Muscle of leg (tissue), 16 donors: ENCODE results near the gene PRPF18. TPM values are rescaled to one million over a fixed set of nuclear protein-coding genes. Genes with fewer than 3 reads are reported as not detected.
A peak's percentile ranks its signal among the peaks of the same experiment; 100 is the strongest.
"Not testable (repeated sequence)": the region's sequence is repeated elsewhere in the genome, so short reads cannot be mapped to it uniquely, and the experiment has no call there.

ENCODE experiments used
- DNase-seq: peaks from one replicate; pipeline ENCODE4 v3.0.0; 2013
- H3K27ac ChIP-seq: one replicate; pipeline ENCODE4 v1.5.1; 2013; ENCODE audit warnings: mild to moderate bottlenecking, low read length, control low read depth
- H3K27me3 ChIP-seq: one replicate; pipeline ENCODE4 v1.6.1; 2013; ENCODE audit warnings: low read length; ENCODE audit not compliant: control insufficient read depth, insufficient read depth
- H3K36me3 ChIP-seq: one replicate; pipeline ENCODE4 v1.6.1; 2013; ENCODE audit warnings: low read length; ENCODE audit not compliant: control insufficient read depth, insufficient read depth
- H3K4me1 ChIP-seq: one replicate; pipeline ENCODE4 v1.6.1; 2013; ENCODE audit warnings: low read length; ENCODE audit not compliant: control insufficient read depth, insufficient read depth
- H3K4me3 ChIP-seq: one replicate; pipeline ENCODE4 v1.5.1; 2013; ENCODE audit warnings: low read length, control low read depth
- H3K9me3 ChIP-seq: replicated peaks from 2 replicates; pipeline ENCODE4 v1.6.1; 2013; ENCODE audit warnings: low read depth, low read length; ENCODE audit not compliant: control insufficient read depth
- WGBS: methylation state at CpG from one replicate; pipeline ENCODE4 v1.1.5; 2013; ENCODE audit warnings: missing lambda C conversion rate; ENCODE audit not compliant: insufficient coverage; 5-methylcytosine and 5-hydroxymethylcytosine counted together
- long read RNA-seq, 11 donors: transcript quantifications; one replicate each; lab custom pipeline, GENCODE V29; 2026
- polyA plus RNA-seq, 8 donors: library from polyadenylated mRNA; unstranded; fragments of 120-200 nt; gene quantifications; one replicate each; pipeline versions ENCODE4 v1.2.1 to v1.2.3, GENCODE V29; 2013; ENCODE audit warnings: inconsistent platforms in 1 of 8, low replicate concordance in 1 of 8; ENCODE audit not compliant: insufficient read length in 8 of 8, insufficient read depth in 1 of 8
- total RNA-seq: library from RNA; stranded (reverse); fragments of 120-200 nt; gene quantifications from one replicate; pipeline ENCODE4 v1.2.4, GENCODE V29; 2013

Gene PRPF18
- total RNA-seq (34.2 TPM), polyA plus RNA-seq (10 to 100 TPM; 22.1 to 28.0 (median 23.0) TPM)
- long read RNA-seq, donor 1, transcript PRPF18-202 (10 exons, 1,717 nt) = major isoform, 6 of 6 reads
- long read RNA-seq, donor 1, partial matches to known transcripts = 0 of 6 reads
- long read RNA-seq, donor 1, other reads (novel, unspliced or antisense) = 0 of 6 reads
- long read RNA-seq, donor 2, partial matches to known transcripts = 0 of 1 reads
- long read RNA-seq, donor 2, other reads (novel, unspliced or antisense) = 0 of 1 reads
- long read RNA-seq, donor 3, partial matches to known transcripts = 0 of 3 reads
- long read RNA-seq, donor 3, other reads (novel, unspliced or antisense) = 0 of 3 reads
- long read RNA-seq, donor 4, transcript PRPF18-202 (10 exons, 1,717 nt) = major isoform, 6 of 6 reads
- long read RNA-seq, donor 4, partial matches to known transcripts = 0 of 6 reads
- long read RNA-seq, donor 4, other reads (novel, unspliced or antisense) = 0 of 6 reads
- long read RNA-seq, donor 5, transcript PRPF18-202 (10 exons, 1,717 nt) = major isoform, 15 of 15 reads
- long read RNA-seq, donor 5, partial matches to known transcripts = 0 of 15 reads
- long read RNA-seq, donor 5, other reads (novel, unspliced or antisense) = 0 of 15 reads
- long read RNA-seq, donor 6, transcript PRPF18-202 (10 exons, 1,717 nt) = major isoform, 11 of 17 reads
- long read RNA-seq, donor 6, partial matches to known transcripts = 0 of 17 reads
- long read RNA-seq, donor 6, other reads (novel, unspliced or antisense) = 6 of 17 reads
- long read RNA-seq, donor 7, partial matches to known transcripts = 0 of 3 reads
- long read RNA-seq, donor 7, other reads (novel, unspliced or antisense) = 0 of 3 reads
- long read RNA-seq, donor 8, transcript PRPF18-202 (10 exons, 1,717 nt) = major isoform, 15 of 15 reads
- long read RNA-seq, donor 8, partial matches to known transcripts = 0 of 15 reads
- long read RNA-seq, donor 8, other reads (novel, unspliced or antisense) = 0 of 15 reads
- long read RNA-seq, donor 9, partial matches to known transcripts = 0 of 4 reads
- long read RNA-seq, donor 9, other reads (novel, unspliced or antisense) = 0 of 4 reads
- long read RNA-seq, donor 10, transcript PRPF18-202 (10 exons, 1,717 nt) = major isoform, 6 of 6 reads
- long read RNA-seq, donor 10, partial matches to known transcripts = 0 of 6 reads
- long read RNA-seq, donor 10, other reads (novel, unspliced or antisense) = 0 of 6 reads
- long read RNA-seq, donor 11, transcript PRPF18-202 (10 exons, 1,717 nt) = major isoform, 5 of 11 reads
- long read RNA-seq, donor 11, partial matches to known transcripts = 0 of 11 reads
- long read RNA-seq, donor 11, other reads (novel, unspliced or antisense) = 6 of 11 reads

DNA sequence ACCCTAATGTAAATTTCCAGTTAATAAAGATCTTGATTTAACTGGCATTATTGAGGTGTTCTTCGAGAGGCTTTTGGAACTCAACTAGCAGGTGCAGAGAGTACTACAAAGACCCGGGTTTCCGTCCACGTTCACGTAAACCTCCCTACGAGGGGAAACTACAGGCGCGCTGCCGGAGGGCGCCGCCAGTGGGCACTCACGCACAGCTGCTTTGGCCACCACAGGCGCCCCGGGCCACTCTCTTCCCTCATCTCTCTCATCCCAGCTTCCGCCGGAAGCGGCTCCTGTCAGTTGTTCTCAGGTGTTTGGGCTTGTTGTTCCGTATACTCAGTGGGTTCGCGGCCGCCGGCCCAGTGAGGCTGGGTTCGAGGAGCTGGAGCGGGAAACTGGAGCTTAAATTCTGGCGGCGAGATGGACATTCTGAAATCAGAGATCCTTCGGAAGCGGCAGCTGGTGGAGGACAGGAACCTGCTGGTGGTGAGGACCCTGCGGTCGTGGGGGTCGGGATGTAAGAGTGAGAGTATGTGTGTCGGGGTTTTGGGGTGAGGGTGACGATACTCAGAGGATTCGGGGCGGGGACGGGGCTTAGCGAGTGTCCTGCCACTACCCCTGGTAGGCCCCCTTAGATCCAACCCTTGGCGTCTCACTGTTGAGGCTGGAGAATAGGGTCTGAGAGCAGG lies at the start of gene PRPF18:
Gene PRPF18, plus strand, starts transcription at position 290 of the 680 bp plus-strand sequence. Its CDS starts 122 bp downstream, at position 412.
- H3K27me3 ChIP-seq = peaks cover 13% of the 10 kb centered on the region
- H3K9me3 ChIP-seq = no peaks in the 10 kb centered on the region
- WGBS = 0% methylated on average over 22 of the region's 38 CpGs
- no peak within 1 kb of the TSS for H3K27ac ChIP-seq
- peaks cover 4% of the 10 kb centered on the region for H3K36me3 ChIP-seq
- peak within 1 kb of the TSS; percentile 78 for H3K4me3 ChIP-seq
- DNase-seq = peak; percentile 97
- peaks cover 8% of the 10 kb centered on the region for H3K4me1 ChIP-seq

DNA sequence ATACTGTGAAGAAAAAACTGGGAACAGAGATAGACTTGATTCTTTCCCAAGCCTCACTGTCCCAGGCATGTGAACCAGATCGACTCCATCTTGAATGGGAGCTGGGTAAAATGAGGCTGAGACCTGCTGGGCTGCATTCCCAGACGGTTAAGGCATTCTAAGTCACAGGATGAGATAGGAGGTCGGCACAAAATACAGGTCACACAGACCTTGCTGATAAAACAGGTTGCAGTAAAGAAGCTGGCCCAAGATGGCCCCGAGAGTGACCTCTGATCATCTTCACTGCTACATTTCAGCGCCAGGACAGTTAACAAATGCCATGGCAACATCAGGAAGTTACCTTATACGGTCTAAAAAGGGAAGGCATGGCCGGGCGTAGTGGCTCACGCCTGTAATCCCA lies 48.8 kb upstream of the PRPF18 start:
- WGBS = 81% methylated on average over 5 of the region's 9 CpGs
- peaks cover 11% of the 10 kb centered on the region for H3K27me3 ChIP-seq
- H3K4me1 ChIP-seq, DNase-seq, H3K27ac ChIP-seq, H3K9me3 ChIP-seq, H3K4me3 ChIP-seq, H3K36me3 ChIP-seq: not testable (repeated sequence)

DNA sequence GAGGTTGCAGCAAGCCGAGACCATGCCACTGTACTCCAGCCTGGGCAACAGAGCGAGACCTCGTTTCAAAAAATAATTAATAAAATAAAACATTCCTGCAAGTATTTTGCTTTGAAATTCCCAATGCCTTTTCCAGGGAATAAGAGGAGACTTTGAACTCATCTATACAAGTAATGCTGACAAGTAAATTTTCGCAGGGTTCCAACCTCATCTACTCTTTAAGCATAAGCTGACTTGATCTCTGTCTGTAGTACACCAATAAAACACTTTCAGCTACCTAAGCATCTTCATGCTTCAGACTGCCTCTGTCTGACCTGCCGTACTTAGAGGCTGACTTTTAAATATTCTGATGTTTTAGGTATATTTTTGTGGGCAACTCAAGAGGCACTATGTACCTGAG lies 44.2 kb upstream of the PRPF18 start:
- DNase-seq = no peak
- 100% methylated on average over 1 of the region's 5 CpGs for WGBS
- no peaks in the 10 kb centered on the region for H3K9me3 ChIP-seq
- H3K4me1 ChIP-seq = no peaks in the 10 kb centered on the region
- no peak overlapping the region for H3K27ac ChIP-seq
- H3K27me3 ChIP-seq = peaks cover 8% of the 10 kb centered on the region
- no peaks in the 10 kb centered on the region for H3K36me3 ChIP-seq
- no peak overlapping the region for H3K4me3 ChIP-seq

- no peak for DNase-seq
- no peak overlapping the region for H3K27ac ChIP-seq
- H3K9me3 ChIP-seq = peaks cover 2% of the 10 kb centered on the region
- no peaks in the 10 kb centered on the region for H3K4me1 ChIP-seq
- no peaks in the 10 kb centered on the region for H3K27me3 ChIP-seq
- no peaks in the 10 kb centered on the region for H3K36me3 ChIP-seq
- no peak overlapping the region for H3K4me3 ChIP-seq
- WGBS = no CpG with 5 or more reads among the region's 2 CpGs
These were observed 36.0 kb upstream of the PRPF18 start for GRCh38 chr10:13550802-13551201.

GRCh38 chr10:13555884-13556510 lies 30.8 kb upstream of the PRPF18 start:
- WGBS = 50% methylated on average over 2 of the region's 2 CpGs
- DNase-seq = no peak
- Histone ChIP-seq H3K27me3 (no peaks in the 10 kb centered on the region), H3K36me3 (no peaks in the 10 kb centered on the region), H3K27ac (no peak overlapping the region), H3K9me3 (no peaks in the 10 kb centered on the region), H3K4me3 (no peak overlapping the region), H3K4me1 (no peaks in the 10 kb centered on the region)

DNA sequence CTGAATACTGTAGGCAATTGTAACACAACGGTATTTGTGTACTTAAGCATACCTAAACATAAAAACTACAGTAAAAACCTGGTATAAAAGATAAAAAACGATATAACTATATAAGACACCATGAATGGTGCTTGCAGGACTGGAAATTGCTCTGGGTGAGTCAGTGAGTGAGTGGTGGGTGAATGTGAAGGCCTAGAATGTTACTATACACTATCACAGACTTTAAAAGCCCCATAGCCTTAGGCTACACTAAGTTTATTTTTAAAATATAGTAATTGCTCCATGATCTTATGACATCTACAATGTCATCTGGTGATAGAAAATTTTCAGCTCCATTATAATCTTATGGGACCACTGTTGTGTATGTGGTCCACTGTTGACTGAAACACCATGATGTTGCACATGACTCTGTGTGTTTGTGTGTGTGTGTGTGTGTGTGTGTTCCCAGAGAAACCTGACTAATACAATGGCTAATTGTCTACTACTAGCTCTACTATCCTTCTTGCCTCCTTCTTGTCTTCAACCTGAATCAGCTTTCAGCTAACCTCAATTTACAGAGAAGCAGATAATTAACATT lies 27.6 kb upstream of the PRPF18 start:
- no peak for DNase-seq
- no peaks in the 10 kb centered on the region for H3K27me3 ChIP-seq
- H3K9me3 ChIP-seq = no peaks in the 10 kb centered on the region
- WGBS = no CpG with 5 or more reads among the region's 2 CpGs
- no peak overlapping the region for H3K27ac ChIP-seq
- H3K4me3 ChIP-seq = no peak overlapping the region
- no peaks in the 10 kb centered on the region for H3K4me1 ChIP-seq
- no peaks in the 10 kb centered on the region for H3K36me3 ChIP-seq

DNA sequence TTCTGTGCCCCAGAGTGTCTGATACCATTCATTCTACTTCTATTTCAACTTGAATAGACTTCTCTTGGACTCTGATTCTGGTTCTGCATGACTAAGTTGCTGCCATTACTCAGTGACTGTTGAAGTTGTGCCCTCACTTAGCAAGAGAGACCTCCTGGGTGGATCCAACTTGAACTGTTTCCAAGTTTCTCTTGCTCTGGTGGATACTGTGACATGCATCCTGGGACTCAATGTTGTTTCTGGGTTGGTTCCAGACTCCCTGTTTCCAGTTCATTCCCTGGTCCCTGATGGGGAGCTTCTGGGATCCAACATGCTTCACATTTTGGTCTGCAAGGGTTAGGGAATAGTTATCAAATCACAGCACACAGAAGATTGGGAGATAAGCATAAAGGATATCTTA lies 26.2 kb upstream of the PRPF18 start:
- no peaks in the 10 kb centered on the region for H3K9me3 ChIP-seq
- DNase-seq = no peak
- H3K36me3 ChIP-seq = no peaks in the 10 kb centered on the region
- no peaks in the 10 kb centered on the region for H3K4me1 ChIP-seq
- H3K4me3 ChIP-seq = no peak overlapping the region
- H3K27ac ChIP-seq = no peak overlapping the region
- H3K27me3 ChIP-seq = no peaks in the 10 kb centered on the region

- DNase-seq = no peak
- Histone ChIP-seq H3K4me1 (no peaks in the 10 kb centered on the region), H3K36me3 (no peaks in the 10 kb centered on the region), H3K9me3 (no peaks in the 10 kb centered on the region), H3K27ac (no peak overlapping the region), H3K4me3 (no peak overlapping the region), H3K27me3 (no peaks in the 10 kb centered on the region)
- 92% methylated on average over 8 of the region's 11 CpGs for WGBS
These were observed 23.0 kb upstream of the PRPF18 start for GRCh38 chr10:13563481-13564445.
